IMR-90 (cell line): Measurements from ENCODE around the gene RYR2. TPM values are rescaled to one million over a fixed set of nuclear protein-coding genes. Genes with fewer than 3 reads are reported as not detected.

Source experiments
- ATAC-seq: fragments of 200-7000 bp; cut with Tn5 transposase; 2 replicates; pipeline ENCODE4 v1.9.1; 2020; ENCODE audit warnings: low read depth, mild to moderate bottlenecking, moderate library complexity
- BruUV-seq: library from RNA; stranded (reverse); fragments of 400-500 nt; replicated peaks from 2 replicates; lab custom pipeline; 2021; lab: Mats Ljungman, UMichigan
- CTCF ChIA-PET: fragments of 300-600 bp; formaldehyde crosslinking; extraction: SDS; loops from one replicate; lab custom pipeline; 2021; ENCODE audit warnings: antibody characterized with exemption; lab: Yijun Ruan, JAX
- POLR2A ChIA-PET: fragments of 300-600 bp; sonication (Branson Sonifier 250); formaldehyde crosslinking; loops from one replicate; lab custom pipeline; 2022; ENCODE audit warnings: antibody characterized with exemption; ENCODE audit not compliant: unreplicated experiment; lab: Charles Lee
- DNase-seq: peaks from one replicate; pipeline ENCODE4 v3.0.0; 2013
- H2AFZ ChIP-seq: replicated peaks from 2 replicates; pipeline ENCODE3; 2013; ENCODE audit warnings: low read length, mild to moderate bottlenecking; ENCODE audit not compliant: poor library complexity
- H2AK5ac ChIP-seq: 2 replicates; pipeline ENCODE4 v1.6.1; 2013; ENCODE audit warnings: low read depth, low read length, inconsistent platforms
- H2AK9ac ChIP-seq: replicated peaks from 2 replicates; pipeline ENCODE3; 2013; ENCODE audit warnings: mild to moderate bottlenecking, low read depth, low read length, moderate library complexity; ENCODE audit not compliant: poor library complexity
- H2BK120ac ChIP-seq: 2 replicates; pipeline ENCODE4 v1.6.1; 2013; ENCODE audit warnings: low read depth, low read length, inconsistent platforms
- H2BK15ac ChIP-seq: 3 replicates; pipeline ENCODE4 v1.6.1; 2013; ENCODE audit warnings: low read depth, low read length, inconsistent platforms
- H2BK20ac ChIP-seq: 2 replicates; pipeline ENCODE4 v1.6.1; 2013; ENCODE audit warnings: low read depth, mild to moderate bottlenecking, inconsistent platforms, low read length, moderate library complexity
- H2BK5ac ChIP-seq: 2 replicates; pipeline ENCODE4 v1.6.1; 2013; ENCODE audit warnings: mild to moderate bottlenecking, low read depth, low read length, inconsistent platforms; ENCODE audit not compliant: poor library complexity, severe bottlenecking
- H3K14ac ChIP-seq: replicated peaks from 2 replicates; pipeline ENCODE4 v1.6.1; 2013; ENCODE audit warnings: low read depth, low read length, inconsistent platforms
- H3K18ac ChIP-seq: 2 replicates; pipeline ENCODE4 v1.6.1; 2013; ENCODE audit warnings: low read depth, low read length, control low read depth
- H3K23ac ChIP-seq: 2 replicates; pipeline ENCODE4 v1.6.1; 2013; ENCODE audit warnings: low read depth, low read length, inconsistent platforms
- H3K27ac ChIP-seq: 2 replicates; pipeline ENCODE4 v1.5.1; 2013; ENCODE audit warnings: mild to moderate bottlenecking, control low read depth, low read length; ENCODE audit not compliant: insufficient read depth
- H3K27me3 ChIP-seq: 2 replicates; pipeline ENCODE4 v1.6.1; 2013; ENCODE audit warnings: low read length; ENCODE audit not compliant: control insufficient read depth, insufficient read depth
- H3K36me3 ChIP-seq: 2 replicates; pipeline ENCODE4 v1.6.1; 2013; ENCODE audit warnings: low read length, mixed read lengths; ENCODE audit not compliant: control insufficient read depth, insufficient read depth
- H3K4ac ChIP-seq: 2 replicates; pipeline ENCODE4 v1.6.1; 2013; ENCODE audit warnings: low read depth, low read length, inconsistent platforms
- H3K4me1 ChIP-seq: 2 replicates; pipeline ENCODE4 v1.6.1; 2013; ENCODE audit warnings: low read length, mixed read lengths; ENCODE audit not compliant: control insufficient read depth, insufficient read depth
- H3K4me2 ChIP-seq: 2 replicates; pipeline ENCODE4 v1.6.1; 2013; ENCODE audit warnings: low read depth, mild to moderate bottlenecking, control low read depth, low read length, moderate library complexity
- H3K4me3 ChIP-seq: 2 replicates; pipeline ENCODE4 v1.5.1; 2013; ENCODE audit warnings: low read depth, mild to moderate bottlenecking, control low read depth, low read length, moderate library complexity; ENCODE audit not compliant: insufficient read depth
- H3K56ac ChIP-seq: 2 replicates; pipeline ENCODE4 v1.6.1; 2013; ENCODE audit warnings: low read length, inconsistent platforms; ENCODE audit not compliant: insufficient read depth; ENCODE audit errors: extremely low read depth
- H3K79me1 ChIP-seq, 2 experiments: 2 replicates each; pipeline ENCODE4 v1.6.1; 2013; ENCODE audit warnings: low read length in 2 of 2, inconsistent platforms in 1 of 2, low read depth in 1 of 2
- H3K9ac ChIP-seq: 2 replicates; pipeline ENCODE4 v1.6.1; 2013; ENCODE audit warnings: low read depth, low read length, control low read depth
- H3K9me1 ChIP-seq: 2 replicates; pipeline ENCODE4 v1.6.1; 2013; ENCODE audit warnings: low read length, inconsistent platforms; ENCODE audit not compliant: insufficient read depth
- H3K9me3 ChIP-seq: 2 replicates; pipeline ENCODE4 v1.6.1; 2013; ENCODE audit warnings: low read length; ENCODE audit not compliant: control insufficient read depth, insufficient read depth
- H4K20me1 ChIP-seq: 2 replicates; pipeline ENCODE4 v1.6.1; 2013; ENCODE audit warnings: low read length, inconsistent platforms; ENCODE audit not compliant: insufficient read depth
- H4K5ac ChIP-seq: 2 replicates; pipeline ENCODE4 v1.6.1; 2013; ENCODE audit warnings: mild to moderate bottlenecking, low read depth, low read length, control low read depth
- H4K8ac ChIP-seq, 2 experiments: 2 replicates each; pipeline ENCODE4 v1.6.1; 2013; ENCODE audit warnings: low read depth in 2 of 2, low read length in 2 of 2, control low read depth in 1 of 2, inconsistent platforms in 1 of 2
- H4K91ac ChIP-seq: 2 replicates; pipeline ENCODE4 v1.6.1; 2013; ENCODE audit warnings: low read depth, low read length, inconsistent platforms; ENCODE audit not compliant: insufficient read depth
- FOS ChIP-seq: fragments of 150-350 bp; IDR thresholded peaks from 2 replicates; pipeline ENCODE4 v1.6.1; 2016; ENCODE audit warnings: low read depth, low read length
- MAFK ChIP-seq: IDR thresholded peaks from 2 replicates; pipeline ENCODE4 v1.6.1; 2012; ENCODE audit warnings: low read depth, low read length, improper control_type of control experiment
- MXI1 ChIP-seq: IDR thresholded peaks from 2 replicates; pipeline ENCODE4 v1.6.1; 2012; ENCODE audit warnings: low read depth, mild to moderate bottlenecking, low read length, moderate library complexity, borderline replicate concordance
- NFE2L2 ChIP-seq: fragments of 150-350 bp; IDR thresholded peaks from 2 replicates; pipeline ENCODE4 v1.6.1; 2016; ENCODE audit warnings: low read depth, mild to moderate bottlenecking, low read length
- POLR2A ChIP-seq: IDR thresholded peaks from 2 replicates; pipeline ENCODE4 v1.6.1; 2012; ENCODE audit warnings: mild to moderate bottlenecking, low read depth, low read length
- RAD21 ChIP-seq: IDR thresholded peaks from 2 replicates; pipeline ENCODE4 v1.6.1; 2012; ENCODE audit warnings: low read length, improper control_type of control experiment
- RCOR1 ChIP-seq: IDR thresholded peaks from 2 replicates; pipeline ENCODE4 v1.6.1; 2012; ENCODE audit warnings: mild to moderate bottlenecking, low read length, improper control_type of control experiment; ENCODE audit not compliant: insufficient replicate concordance
- SMC3 ChIP-seq: fragments of 150-350 bp; IDR thresholded peaks from 2 replicates; pipeline ENCODE4 v1.6.1; 2016; ENCODE audit warnings: low read depth, mild to moderate bottlenecking, antibody characterized with exemption, low read length, moderate library complexity
- WGBS, 2 experiments: methylation state at CpG; one replicate each; pipeline versions ENCODE4 v1.1.5 to v1.1.7; 2013; ENCODE audit warnings: missing lambda C conversion rate in 2 of 2; ENCODE audit not compliant: insufficient read length in 1 of 2; ENCODE audit errors: extremely low coverage in 2 of 2; 5-methylcytosine and 5-hydroxymethylcytosine counted together
- dilution Hi-C: fragments of 300-500 bp; cut with HindIII; formaldehyde crosslinking; loops from one replicate; pipeline ENCODE4 v1.14.3; 2018; ENCODE audit warnings: low sequenced_read_pairs; ENCODE audit not compliant: unreplicated experiment
- in situ Hi-C: fragments of 300-500 bp; cut with MboI; formaldehyde crosslinking; loops from 3 replicates; pipeline ENCODE4 v1.14.3; 2019; ENCODE audit warnings: low sequenced_read_pairs, inconsistent platforms, mixed read lengths
- intact Hi-C: fragments of 100-400 bp; cut with micrococcal nuclease; formaldehyde crosslinking; loops from 2 replicates; pipeline ENCODE4 v1.10.0; 2022
- polyA plus RNA-seq, 3 experiments: library from polyadenylated mRNA; depleted of rRNA; stranded (reverse); fragments of >200 nt; gene quantifications; 2 replicates each; pipeline ENCODE4 v1.2.3, GENCODE V29; 2012; ENCODE audit warnings: low replicate concordance in 1 of 3
- total RNA-seq: library from RNA; depleted of rRNA; stranded (reverse); fragments of >200 nt; gene quantifications from 2 replicates; pipeline ENCODE4 v1.2.3, GENCODE V29; 2012
- TF ChIP-seq, protein P1 (sequence below): fragments of 150-350 bp; IDR thresholded peaks from 2 replicates; pipeline ENCODE4 v1.6.1; 2017; ENCODE audit warnings: mild to moderate bottlenecking, antibody characterized with exemption, low read length, low read depth
- TF ChIP-seq, protein P2 (sequence below): fragments of 150-350 bp; IDR thresholded peaks from 2 replicates; pipeline ENCODE4 v1.6.1; 2016; ENCODE audit warnings: low read depth, mild to moderate bottlenecking, low read length, moderate library complexity, borderline replicate concordance
- TF ChIP-seq, protein P3 (sequence below): conservative IDR thresholded peaks from 2 replicates; pipeline ENCODE4 v1.5.1; 2012; ENCODE audit warnings: mild to moderate bottlenecking, low read depth, low read length, improper control_type of control experiment

The RYR2 gene
- total and polyA plus RNA-seq, 2 of the 4 experiments (the other 2 are of a cell fraction), result not detected

DNA sequence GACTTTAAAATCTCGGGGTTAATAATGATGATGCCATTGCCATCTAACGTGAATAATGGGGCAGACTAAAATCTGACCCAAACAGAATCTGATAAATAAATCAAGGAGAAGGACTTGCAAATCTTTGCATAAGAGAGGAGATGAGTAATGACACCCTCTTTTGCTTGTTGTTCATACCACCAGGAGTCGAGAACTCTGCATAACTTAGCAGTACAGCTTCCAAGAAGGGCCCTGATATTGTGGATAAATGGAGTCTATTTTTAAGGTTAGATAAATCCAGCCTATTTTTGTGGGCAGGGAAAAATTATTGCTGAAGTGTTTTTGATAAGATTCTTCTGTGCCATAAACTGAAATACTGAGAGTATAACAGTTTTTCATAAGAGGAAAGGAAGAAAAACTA, 17.3 kb downstream of the RYR2 start:
- in situ Hi-C loops (no loop called here), dilution Hi-C loops (no loop called here)
- BruUV-seq, result no TSS peak

More for the DNA sequence above, 17.3 kb downstream of the RYR2 start:
- no peaks in the 10 kb centered on the region for H3K79me1 ChIP-seq
- H3K4me2 ChIP-seq, result no peak overlapping the region
- H3K9ac ChIP-seq, result no peak overlapping the region
- intact Hi-C loops, result no loop called here
- ATAC-seq (no peak), DNase-seq (no peak)
- POLR2A ChIA-PET, result no interaction called here
- H3K9me1 ChIP-seq, result no peaks in the 10 kb centered on the region
- H4K5ac ChIP-seq, result no peak overlapping the region
- H2AK5ac ChIP-seq, result no peak overlapping the region
- peaks cover 16% of the 10 kb centered on the region for H3K9me3 ChIP-seq
- CTCF ChIA-PET, result no interaction called here
- no peak overlapping the region for H3K14ac ChIP-seq
- no peak overlapping the region for H2AK9ac ChIP-seq
- H4K20me1 ChIP-seq, result no peaks in the 10 kb centered on the region
- no CpG with 5 or more reads among the region's 3 CpGs for WGBS, 2 experiments
- H2AFZ ChIP-seq, result no peak overlapping the region
- H2BK5ac ChIP-seq, result no peak overlapping the region
- H3K23ac ChIP-seq, result no peak overlapping the region
- no peak overlapping the region for H2BK20ac ChIP-seq
- H3K27me3 ChIP-seq, result no peaks in the 10 kb centered on the region
- no peak overlapping the region for H3K27ac ChIP-seq
- TF ChIP-seq, protein P1, sequence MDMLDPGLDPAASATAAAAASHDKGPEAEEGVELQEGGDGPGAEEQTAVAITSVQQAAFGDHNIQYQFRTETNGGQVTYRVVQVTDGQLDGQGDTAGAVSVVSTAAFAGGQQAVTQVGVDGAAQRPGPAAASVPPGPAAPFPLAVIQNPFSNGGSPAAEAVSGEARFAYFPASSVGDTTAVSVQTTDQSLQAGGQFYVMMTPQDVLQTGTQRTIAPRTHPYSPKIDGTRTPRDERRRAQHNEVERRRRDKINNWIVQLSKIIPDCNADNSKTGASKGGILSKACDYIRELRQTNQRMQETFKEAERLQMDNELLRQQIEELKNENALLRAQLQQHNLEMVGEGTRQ, result no peak
- TF ChIP-seq RAD21 (no peak), NFE2L2 (no peak), SMC3 (no peak), MAFK (no peak), MXI1 (no peak), RCOR1 (no peak), FOS (no peak), POLR2A (no peak)
- TF ChIP-seq, protein P2, sequence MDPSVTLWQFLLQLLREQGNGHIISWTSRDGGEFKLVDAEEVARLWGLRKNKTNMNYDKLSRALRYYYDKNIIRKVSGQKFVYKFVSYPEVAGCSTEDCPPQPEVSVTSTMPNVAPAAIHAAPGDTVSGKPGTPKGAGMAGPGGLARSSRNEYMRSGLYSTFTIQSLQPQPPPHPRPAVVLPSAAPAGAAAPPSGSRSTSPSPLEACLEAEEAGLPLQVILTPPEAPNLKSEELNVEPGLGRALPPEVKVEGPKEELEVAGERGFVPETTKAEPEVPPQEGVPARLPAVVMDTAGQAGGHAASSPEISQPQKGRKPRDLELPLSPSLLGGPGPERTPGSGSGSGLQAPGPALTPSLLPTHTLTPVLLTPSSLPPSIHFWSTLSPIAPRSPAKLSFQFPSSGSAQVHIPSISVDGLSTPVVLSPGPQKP, result no peak
- TF ChIP-seq, protein P3, sequence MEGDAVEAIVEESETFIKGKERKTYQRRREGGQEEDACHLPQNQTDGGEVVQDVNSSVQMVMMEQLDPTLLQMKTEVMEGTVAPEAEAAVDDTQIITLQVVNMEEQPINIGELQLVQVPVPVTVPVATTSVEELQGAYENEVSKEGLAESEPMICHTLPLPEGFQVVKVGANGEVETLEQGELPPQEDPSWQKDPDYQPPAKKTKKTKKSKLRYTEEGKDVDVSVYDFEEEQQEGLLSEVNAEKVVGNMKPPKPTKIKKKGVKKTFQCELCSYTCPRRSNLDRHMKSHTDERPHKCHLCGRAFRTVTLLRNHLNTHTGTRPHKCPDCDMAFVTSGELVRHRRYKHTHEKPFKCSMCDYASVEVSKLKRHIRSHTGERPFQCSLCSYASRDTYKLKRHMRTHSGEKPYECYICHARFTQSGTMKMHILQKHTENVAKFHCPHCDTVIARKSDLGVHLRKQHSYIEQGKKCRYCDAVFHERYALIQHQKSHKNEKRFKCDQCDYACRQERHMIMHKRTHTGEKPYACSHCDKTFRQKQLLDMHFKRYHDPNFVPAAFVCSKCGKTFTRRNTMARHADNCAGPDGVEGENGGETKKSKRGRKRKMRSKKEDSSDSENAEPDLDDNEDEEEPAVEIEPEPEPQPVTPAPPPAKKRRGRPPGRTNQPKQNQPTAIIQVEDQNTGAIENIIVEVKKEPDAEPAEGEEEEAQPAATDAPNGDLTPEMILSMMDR, result no peak
- H3K56ac ChIP-seq, result no peak overlapping the region
- no peak overlapping the region for H3K4me3 ChIP-seq
- no peak overlapping the region for H2BK15ac ChIP-seq
- no peaks in the 10 kb centered on the region for H3K4me1 ChIP-seq
- H2BK120ac ChIP-seq, result no peak overlapping the region
- no peaks in the 10 kb centered on the region for H3K36me3 ChIP-seq
- H3K4ac ChIP-seq, result no peak overlapping the region
- no peak overlapping the region for H4K91ac ChIP-seq
- H3K18ac ChIP-seq, result no peak overlapping the region
- H4K8ac ChIP-seq, result no peak overlapping the region
